HepG2 (cell line): Measurements from ENCODE around the gene ZNF284. TPM values are rescaled to one million over a fixed set of nuclear protein-coding genes. Genes with fewer than 3 reads are reported as not detected.

Experiments
- ARID3A ChIP-seq: IDR thresholded peaks from 2 replicates; pipeline ENCODE4 v1.6.1; 2012; ENCODE audit warnings: low read depth, low read length, improper control_type of control experiment
- ATF2 ChIP-seq: sonication (generic); formaldehyde crosslinking; IDR thresholded peaks from 2 replicates; pipeline ENCODE4 v1.4.0; 2020; ENCODE audit warnings: missing genetic modification reagents
- CSRNP2 ChIP-seq: sonication (generic); formaldehyde crosslinking; conservative IDR thresholded peaks from 2 replicates; pipeline ENCODE4 v1.8.0; 2022; ENCODE audit warnings: low read depth, missing genetic modification reagents
- ELF3 ChIP-seq: IDR thresholded peaks from 2 replicates; pipeline ENCODE4 v1.6.1; 2016; ENCODE audit warnings: missing genetic modification reagents, missing compliant biosample characterization
- GABPB1 ChIP-seq: IDR thresholded peaks from 2 replicates; pipeline ENCODE4 v1.6.1; 2016; ENCODE audit warnings: mild to moderate bottlenecking, missing genetic modification reagents, moderate library complexity, missing compliant biosample characterization
- HOMEZ ChIP-seq: IDR thresholded peaks from 2 replicates; pipeline ENCODE4 v1.6.1; 2016; ENCODE audit warnings: low read depth
- SIX4 ChIP-seq: sonication (generic); formaldehyde crosslinking; IDR thresholded peaks from 2 replicates; pipeline ENCODE4 v1.4.0; 2020; ENCODE audit warnings: missing genetic modification reagents
- polyA plus RNA-seq, 8 experiments: library from polyadenylated mRNA; depleted of rRNA in 3 of 8; stranded (reverse) in 7 of 8; unstranded in 1 of 8; fragments of >200 nt; fragmentation: Illumina TruSeq in 4 of 8; extraction: Trizol in 4 of 8; gene quantifications; 2 replicates each; pipeline versions ENCODE4 v1.2.1 to v1.2.3, GENCODE V29; 2011 to 2016; ENCODE audit warnings: low read depth in 4 of 8, missing spikeins in 1 of 8, mixed read lengths in 1 of 8; ENCODE audit not compliant: insufficient read depth in 1 of 8
- total RNA-seq, 5 experiments: library from RNA; depleted of rRNA; stranded (reverse); fragments of >200 nt; fragmentation: Illumina TruSeq; extraction: Trizol; gene quantifications; 2 replicates each; pipeline ENCODE4 v1.2.3, GENCODE V29; 2016; ENCODE audit warnings: low read depth in 1 of 5
- TF ChIP-seq, protein P1 (sequence below): sonication (generic); formaldehyde crosslinking; IDR thresholded peaks from 2 replicates; pipeline ENCODE4 v1.4.0; 2020; ENCODE audit warnings: missing genetic modification reagents, low read depth, mild to moderate bottlenecking, borderline replicate concordance
- TF ChIP-seq, protein P2 (sequence below): sonication (generic); formaldehyde crosslinking; IDR thresholded peaks from 2 replicates; pipeline ENCODE4 v1.4.0; 2020; ENCODE audit warnings: missing genetic modification reagents
- TF ChIP-seq, protein P3 (sequence below): sonication (generic); formaldehyde crosslinking; conservative IDR thresholded peaks from 2 replicates; pipeline ENCODE4 v1.4.0; 2020; ENCODE audit warnings: mild to moderate bottlenecking, missing genetic modification reagents, moderate library complexity

The ZNF284 gene
- total and polyA plus RNA-seq, 2 of the 13 experiments (the other 11 are each of a cell fraction or from before 2014, with no cell fraction given): 1.2 to 2.3 TPM

DNA sequence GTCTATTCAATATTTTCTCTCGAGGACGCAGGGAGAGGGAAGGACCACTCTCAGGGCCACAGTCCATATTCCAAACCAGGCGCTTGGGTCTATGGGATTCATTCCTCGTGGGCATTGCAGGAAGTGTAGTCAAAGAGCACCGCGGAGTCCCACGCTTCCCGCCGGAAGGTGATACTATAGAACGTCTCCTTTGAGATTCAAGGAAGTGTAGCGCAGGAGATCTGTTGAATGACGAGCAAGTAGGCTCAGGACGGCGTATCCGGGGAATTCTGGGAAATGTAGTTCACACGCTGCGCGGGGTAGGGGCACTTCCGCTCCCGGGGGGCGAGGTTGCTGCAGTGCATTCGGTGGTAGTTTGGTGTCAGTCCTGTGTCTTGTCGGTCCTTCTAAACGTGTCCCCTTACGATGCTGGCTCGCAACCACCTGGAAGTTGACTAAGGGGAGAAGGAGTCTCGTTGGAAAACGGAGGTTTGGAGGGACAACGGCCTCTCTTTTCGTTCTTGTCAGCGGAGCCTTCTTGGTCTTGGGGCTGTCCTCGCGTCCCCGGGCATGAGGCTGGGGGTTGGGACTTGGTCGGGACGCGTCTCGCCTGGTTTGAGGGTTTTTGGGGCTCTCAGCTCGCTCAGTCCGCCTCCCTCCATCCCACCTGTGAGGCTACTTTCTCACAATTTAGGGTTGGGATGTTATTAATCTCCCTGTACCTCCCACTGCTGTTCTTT lies at the start of gene ZNF284 (continued):
- TF ChIP-seq, protein P1, sequence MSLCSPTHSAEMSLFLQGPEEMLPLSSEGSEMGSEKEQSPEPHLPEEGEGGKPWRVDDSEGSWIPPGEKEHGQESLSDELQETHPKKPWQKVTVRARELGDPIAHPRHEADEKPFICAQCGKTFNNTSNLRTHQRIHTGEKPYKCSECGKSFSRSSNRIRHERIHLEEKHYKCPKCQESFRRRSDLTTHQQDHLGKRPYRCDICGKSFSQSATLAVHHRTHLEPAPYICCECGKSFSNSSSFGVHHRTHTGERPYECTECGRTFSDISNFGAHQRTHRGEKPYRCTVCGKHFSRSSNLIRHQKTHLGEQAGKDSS (CRISPR knock-in tag): no peak
- TF ChIP-seq ATF2 (CRISPR knock-in tag): peak; percentile 71; the same call in 1 of the 2 replicates
- no peak for TF ChIP-seq CSRNP2 (CRISPR knock-in tag)
- no peak; the same call in 1 of the 2 replicates for TF ChIP-seq HOMEZ
- TF ChIP-seq, protein P2, sequence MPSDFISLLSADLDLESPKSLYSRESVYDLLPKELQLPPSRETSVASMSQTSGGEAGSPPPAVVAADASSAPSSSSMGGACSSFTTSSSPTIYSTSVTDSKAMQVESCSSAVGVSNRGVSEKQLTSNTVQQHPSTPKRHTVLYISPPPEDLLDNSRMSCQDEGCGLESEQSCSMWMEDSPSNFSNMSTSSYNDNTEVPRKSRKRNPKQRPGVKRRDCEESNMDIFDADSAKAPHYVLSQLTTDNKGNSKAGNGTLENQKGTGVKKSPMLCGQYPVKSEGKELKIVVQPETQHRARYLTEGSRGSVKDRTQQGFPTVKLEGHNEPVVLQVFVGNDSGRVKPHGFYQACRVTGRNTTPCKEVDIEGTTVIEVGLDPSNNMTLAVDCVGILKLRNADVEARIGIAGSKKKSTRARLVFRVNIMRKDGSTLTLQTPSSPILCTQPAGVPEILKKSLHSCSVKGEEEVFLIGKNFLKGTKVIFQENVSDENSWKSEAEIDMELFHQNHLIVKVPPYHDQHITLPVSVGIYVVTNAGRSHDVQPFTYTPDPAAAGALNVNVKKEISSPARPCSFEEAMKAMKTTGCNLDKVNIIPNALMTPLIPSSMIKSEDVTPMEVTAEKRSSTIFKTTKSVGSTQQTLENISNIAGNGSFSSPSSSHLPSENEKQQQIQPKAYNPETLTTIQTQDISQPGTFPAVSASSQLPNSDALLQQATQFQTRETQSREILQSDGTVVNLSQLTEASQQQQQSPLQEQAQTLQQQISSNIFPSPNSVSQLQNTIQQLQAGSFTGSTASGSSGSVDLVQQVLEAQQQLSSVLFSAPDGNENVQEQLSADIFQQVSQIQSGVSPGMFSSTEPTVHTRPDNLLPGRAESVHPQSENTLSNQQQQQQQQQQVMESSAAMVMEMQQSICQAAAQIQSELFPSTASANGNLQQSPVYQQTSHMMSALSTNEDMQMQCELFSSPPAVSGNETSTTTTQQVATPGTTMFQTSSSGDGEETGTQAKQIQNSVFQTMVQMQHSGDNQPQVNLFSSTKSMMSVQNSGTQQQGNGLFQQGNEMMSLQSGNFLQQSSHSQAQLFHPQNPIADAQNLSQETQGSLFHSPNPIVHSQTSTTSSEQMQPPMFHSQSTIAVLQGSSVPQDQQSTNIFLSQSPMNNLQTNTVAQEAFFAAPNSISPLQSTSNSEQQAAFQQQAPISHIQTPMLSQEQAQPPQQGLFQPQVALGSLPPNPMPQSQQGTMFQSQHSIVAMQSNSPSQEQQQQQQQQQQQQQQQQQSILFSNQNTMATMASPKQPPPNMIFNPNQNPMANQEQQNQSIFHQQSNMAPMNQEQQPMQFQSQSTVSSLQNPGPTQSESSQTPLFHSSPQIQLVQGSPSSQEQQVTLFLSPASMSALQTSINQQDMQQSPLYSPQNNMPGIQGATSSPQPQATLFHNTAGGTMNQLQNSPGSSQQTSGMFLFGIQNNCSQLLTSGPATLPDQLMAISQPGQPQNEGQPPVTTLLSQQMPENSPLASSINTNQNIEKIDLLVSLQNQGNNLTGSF (CRISPR knock-in tag): 0 out of 2 replicates have a peak, but pooled peaks have one; percentile 51
- TF ChIP-seq, protein P3, sequence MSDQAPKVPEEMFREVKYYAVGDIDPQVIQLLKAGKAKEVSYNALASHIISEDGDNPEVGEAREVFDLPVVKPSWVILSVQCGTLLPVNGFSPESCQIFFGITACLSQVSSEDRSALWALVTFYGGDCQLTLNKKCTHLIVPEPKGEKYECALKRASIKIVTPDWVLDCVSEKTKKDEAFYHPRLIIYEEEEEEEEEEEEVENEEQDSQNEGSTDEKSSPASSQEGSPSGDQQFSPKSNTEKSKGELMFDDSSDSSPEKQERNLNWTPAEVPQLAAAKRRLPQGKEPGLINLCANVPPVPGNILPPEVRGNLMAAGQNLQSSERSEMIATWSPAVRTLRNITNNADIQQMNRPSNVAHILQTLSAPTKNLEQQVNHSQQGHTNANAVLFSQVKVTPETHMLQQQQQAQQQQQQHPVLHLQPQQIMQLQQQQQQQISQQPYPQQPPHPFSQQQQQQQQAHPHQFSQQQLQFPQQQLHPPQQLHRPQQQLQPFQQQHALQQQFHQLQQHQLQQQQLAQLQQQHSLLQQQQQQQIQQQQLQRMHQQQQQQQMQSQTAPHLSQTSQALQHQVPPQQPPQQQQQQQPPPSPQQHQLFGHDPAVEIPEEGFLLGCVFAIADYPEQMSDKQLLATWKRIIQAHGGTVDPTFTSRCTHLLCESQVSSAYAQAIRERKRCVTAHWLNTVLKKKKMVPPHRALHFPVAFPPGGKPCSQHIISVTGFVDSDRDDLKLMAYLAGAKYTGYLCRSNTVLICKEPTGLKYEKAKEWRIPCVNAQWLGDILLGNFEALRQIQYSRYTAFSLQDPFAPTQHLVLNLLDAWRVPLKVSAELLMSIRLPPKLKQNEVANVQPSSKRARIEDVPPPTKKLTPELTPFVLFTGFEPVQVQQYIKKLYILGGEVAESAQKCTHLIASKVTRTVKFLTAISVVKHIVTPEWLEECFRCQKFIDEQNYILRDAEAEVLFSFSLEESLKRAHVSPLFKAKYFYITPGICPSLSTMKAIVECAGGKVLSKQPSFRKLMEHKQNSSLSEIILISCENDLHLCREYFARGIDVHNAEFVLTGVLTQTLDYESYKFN (CRISPR knock-in tag): 0 out of 2 replicates have a peak, but pooled peaks have one; percentile 15
- TF ChIP-seq GABPB1 (CRISPR knock-in tag): peak; percentile 97
- TF ChIP-seq ARID3A: 0 out of 2 replicates have a peak, but pooled peaks have one; percentile 10
- peak; percentile 32; the same call in 1 of the 2 replicates for TF ChIP-seq SIX4 (CRISPR knock-in tag)
- TF ChIP-seq ELF3 (CRISPR knock-in tag): peak; percentile 97
